Gastroesophageal sphincter (tissue), 3 donors: Measurements from ENCODE around the gene RBM4B.

Experiments used
- EP300 ChIP-seq: sonication (generic); formaldehyde crosslinking; IDR thresholded peaks from one replicate; pipeline ENCODE4 v1.6.1; 2017; ENCODE audit warnings: antibody characterized with exemption, mild to moderate bottlenecking
- POLR2A ChIP-seq, 2 donors: fragments of 450-650 bp; IDR thresholded peaks; one replicate each; pipeline ENCODE4 v1.6.1; 2017; ENCODE audit warnings: antibody characterized with exemption in 2 of 2, mild to moderate bottlenecking in 2 of 2, moderate library complexity in 1 of 2
- POLR2AphosphoS5 ChIP-seq: sonication (generic); formaldehyde crosslinking; IDR thresholded peaks from one replicate; pipeline ENCODE4 v1.6.1; 2017; ENCODE audit warnings: antibody characterized with exemption
- TF ChIP-seq, protein P1 (sequence below), 4 experiments: fragments of 200-600 bp in 2 of 4; fragments of 450-650 bp in 2 of 4; sonication (generic) in 1 of 4; IDR thresholded peaks; one replicate each; pipeline ENCODE4 v1.5.1; 2017 to 2019; ENCODE audit warnings: antibody characterized with exemption in 4 of 4, mild to moderate bottlenecking in 2 of 4, moderate library complexity in 2 of 4

DNA sequence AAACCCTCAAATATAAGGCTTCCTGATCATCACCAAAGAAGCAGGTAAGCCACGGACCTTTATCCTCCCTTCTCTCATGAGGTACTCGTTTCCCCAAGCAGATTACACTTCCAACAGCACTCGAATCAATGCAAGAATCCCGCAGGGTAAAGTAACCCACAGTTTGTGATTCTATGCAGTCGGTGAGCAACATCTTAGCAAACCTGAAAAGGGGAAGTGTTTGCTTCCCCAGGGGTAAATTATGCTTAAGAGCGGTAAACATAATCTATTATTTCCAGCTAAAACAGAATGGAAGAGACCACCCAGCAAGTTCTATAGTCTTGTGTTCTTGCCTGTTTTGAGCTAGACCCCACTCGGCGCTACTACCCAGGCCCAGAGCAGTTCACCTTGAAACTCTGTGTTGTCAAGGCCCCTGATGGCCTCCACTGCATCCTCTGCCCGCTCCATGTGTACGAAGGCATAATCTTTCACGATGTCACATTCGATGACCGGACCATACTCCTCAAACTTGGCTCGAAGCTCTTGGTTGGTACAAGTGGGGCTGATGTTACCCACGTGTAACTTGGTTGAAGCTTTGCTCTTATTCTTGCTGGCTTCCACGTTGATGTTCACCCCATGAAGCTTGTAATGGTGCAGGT lies 1.3 kb downstream of the RBM4B start:
- TF ChIP-seq, protein P1, sequence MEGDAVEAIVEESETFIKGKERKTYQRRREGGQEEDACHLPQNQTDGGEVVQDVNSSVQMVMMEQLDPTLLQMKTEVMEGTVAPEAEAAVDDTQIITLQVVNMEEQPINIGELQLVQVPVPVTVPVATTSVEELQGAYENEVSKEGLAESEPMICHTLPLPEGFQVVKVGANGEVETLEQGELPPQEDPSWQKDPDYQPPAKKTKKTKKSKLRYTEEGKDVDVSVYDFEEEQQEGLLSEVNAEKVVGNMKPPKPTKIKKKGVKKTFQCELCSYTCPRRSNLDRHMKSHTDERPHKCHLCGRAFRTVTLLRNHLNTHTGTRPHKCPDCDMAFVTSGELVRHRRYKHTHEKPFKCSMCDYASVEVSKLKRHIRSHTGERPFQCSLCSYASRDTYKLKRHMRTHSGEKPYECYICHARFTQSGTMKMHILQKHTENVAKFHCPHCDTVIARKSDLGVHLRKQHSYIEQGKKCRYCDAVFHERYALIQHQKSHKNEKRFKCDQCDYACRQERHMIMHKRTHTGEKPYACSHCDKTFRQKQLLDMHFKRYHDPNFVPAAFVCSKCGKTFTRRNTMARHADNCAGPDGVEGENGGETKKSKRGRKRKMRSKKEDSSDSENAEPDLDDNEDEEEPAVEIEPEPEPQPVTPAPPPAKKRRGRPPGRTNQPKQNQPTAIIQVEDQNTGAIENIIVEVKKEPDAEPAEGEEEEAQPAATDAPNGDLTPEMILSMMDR (IDR thresholded peaks at IDR 0.05) = no peak
- TF ChIP-seq POLR2AphosphoS5 = no peak
- no peak for TF ChIP-seq POLR2A (IDR thresholded peaks at IDR 0.05)
- no peak for TF ChIP-seq EP300
